Activated T-helper 1 cell treated with anti-CD3 and anti-CD28 coated beads, Interleukin-12 subunit alpha, Interleukin-12 subunit beta, Interleukin-2, Interleukin-4 antibody, amounts not matched to agents 30 ng/mL and 10 ng/mL and 1 ng/mL, durations not matched to agents 14 hours and 24 hours and 36 hours (primary cell): Measurements from ENCODE around the gene QRICH2. TPM values are rescaled to one million over a fixed set of nuclear protein-coding genes. Genes with fewer than 3 reads are reported as not detected.
A peak's percentile ranks its signal among the peaks of the same experiment; 100 is the strongest.
"Not testable (repeated sequence)": the region's sequence is repeated elsewhere in the genome, so short reads cannot be mapped to it uniquely, and the experiment has no call there.

Experiments used
- DNase-seq: peaks from one replicate; pipeline ENCODE4 v3.0.0; 2021; ENCODE audit warnings: low spot score
- H3K27ac Mint-ChIP-seq: one replicate; pipeline ENCODE4 v1.8.0; 2021; ENCODE audit warnings: mild to moderate bottlenecking, mixed read lengths
- H3K27me3 Mint-ChIP-seq: one replicate; pipeline ENCODE4 v1.8.0; 2022; ENCODE audit warnings: mild to moderate bottlenecking, moderate library complexity, mixed read lengths; ENCODE audit not compliant: insufficient read depth
- H3K36me3 Mint-ChIP-seq: one replicate; pipeline ENCODE4 v1.8.0; 2021; ENCODE audit warnings: low read depth, mixed read lengths
- H3K4me1 Mint-ChIP-seq: one replicate; pipeline ENCODE4 v1.8.0; 2021; ENCODE audit warnings: low read depth, mixed read lengths
- H3K4me3 Mint-ChIP-seq: one replicate; pipeline ENCODE4 v1.8.0; 2021; ENCODE audit warnings: mild to moderate bottlenecking, moderate library complexity, mixed read lengths
- H3K9me3 Mint-ChIP-seq: one replicate; pipeline ENCODE4 v1.8.0; 2021; ENCODE audit warnings: mixed read lengths
- intact Hi-C: fragments of 100-400 bp; cut with micrococcal nuclease; formaldehyde crosslinking; loops from one replicate; pipeline ENCODE4 v1.15.1; 2024
- total RNA-seq: library from RNA; stranded (reverse); gene quantifications from 2 replicates; pipeline ENCODE4 v1.2.3, GENCODE V29; 2022

QRICH2 gene
- total RNA-seq, 1 donor from 2014 or later, result 3.3 TPM

DNA sequence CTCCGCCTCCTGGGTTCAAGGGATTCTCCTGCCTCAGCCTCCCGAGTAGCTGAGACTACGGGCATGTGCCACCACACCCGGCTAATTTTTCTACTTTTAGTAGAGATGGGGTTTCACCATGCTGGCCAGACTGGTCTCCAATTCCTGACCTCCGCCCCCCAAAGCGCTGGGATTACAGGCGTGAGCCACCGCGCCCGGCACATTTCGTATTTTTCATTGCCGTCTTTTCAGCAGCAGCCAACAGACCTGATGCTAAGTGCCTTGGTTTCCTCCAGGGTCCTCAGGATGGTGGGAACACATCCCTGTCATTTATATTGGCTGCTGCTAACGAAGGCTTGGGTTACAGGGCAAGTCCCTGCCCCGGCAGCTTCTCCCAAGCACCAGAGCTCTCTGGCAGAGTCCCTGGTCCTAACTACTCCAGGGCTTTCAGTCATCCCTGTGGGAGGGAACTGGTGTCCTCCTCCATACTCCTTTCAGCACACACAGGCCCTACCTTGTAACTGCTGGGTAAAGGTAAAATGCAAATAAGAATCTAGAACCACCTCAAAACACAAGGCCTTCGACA lies 66.3 kb downstream of the QRICH2 start:
- H3K4me1 Mint-ChIP-seq, result peaks cover 76% of the 10 kb centered on the region
- intact Hi-C loops, result loop anchor here (1.0 to 2.0 kb wide), 3 partner anchors 22 to 49 kb away; no protein-coding TSS in a partner anchor
- H3K4me3 Mint-ChIP-seq, result peak overlapping the region; percentile 88
- H3K27ac Mint-ChIP-seq, result peak overlapping the region; percentile 90
- peaks cover 5% of the 10 kb centered on the region for H3K36me3 Mint-ChIP-seq
- H3K27me3 Mint-ChIP-seq, result no peaks in the 10 kb centered on the region
- H3K9me3 Mint-ChIP-seq, result peaks cover under 1% of the 10 kb centered on the region
- DNase-seq, result no peak

DNA sequence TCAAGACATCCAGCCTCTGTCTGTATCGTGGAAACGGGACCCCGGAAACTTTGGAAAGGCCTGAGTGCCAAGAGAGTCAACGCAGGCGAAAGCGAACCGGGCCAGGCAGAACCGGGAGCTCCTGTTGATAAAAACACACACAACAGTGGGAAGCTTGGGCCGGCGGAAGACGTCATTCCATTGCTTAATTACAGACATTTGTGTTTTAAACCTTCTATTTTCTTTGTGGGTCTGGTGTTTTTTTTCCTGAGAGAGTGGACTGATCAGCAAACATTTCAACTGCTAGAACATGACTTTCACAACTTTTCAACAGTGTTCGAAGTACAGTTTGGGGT lies 66.9 kb downstream of the QRICH2 start:
- peak overlapping the region; percentile 88 for H3K4me3 Mint-ChIP-seq
- DNase-seq, result no peak
- H3K9me3 Mint-ChIP-seq, result peaks cover 3% of the 10 kb centered on the region
- intact Hi-C loops, result loop anchor here (1.0 to 2.0 kb wide), 3 partner anchors 22 to 48 kb away; no protein-coding TSS in a partner anchor
- no peaks in the 10 kb centered on the region for H3K27me3 Mint-ChIP-seq
- H3K4me1 Mint-ChIP-seq, result peaks cover 74% of the 10 kb centered on the region
- H3K36me3 Mint-ChIP-seq, result peaks cover 7% of the 10 kb centered on the region
- peak overlapping the region; percentile 90 for H3K27ac Mint-ChIP-seq

DNA sequence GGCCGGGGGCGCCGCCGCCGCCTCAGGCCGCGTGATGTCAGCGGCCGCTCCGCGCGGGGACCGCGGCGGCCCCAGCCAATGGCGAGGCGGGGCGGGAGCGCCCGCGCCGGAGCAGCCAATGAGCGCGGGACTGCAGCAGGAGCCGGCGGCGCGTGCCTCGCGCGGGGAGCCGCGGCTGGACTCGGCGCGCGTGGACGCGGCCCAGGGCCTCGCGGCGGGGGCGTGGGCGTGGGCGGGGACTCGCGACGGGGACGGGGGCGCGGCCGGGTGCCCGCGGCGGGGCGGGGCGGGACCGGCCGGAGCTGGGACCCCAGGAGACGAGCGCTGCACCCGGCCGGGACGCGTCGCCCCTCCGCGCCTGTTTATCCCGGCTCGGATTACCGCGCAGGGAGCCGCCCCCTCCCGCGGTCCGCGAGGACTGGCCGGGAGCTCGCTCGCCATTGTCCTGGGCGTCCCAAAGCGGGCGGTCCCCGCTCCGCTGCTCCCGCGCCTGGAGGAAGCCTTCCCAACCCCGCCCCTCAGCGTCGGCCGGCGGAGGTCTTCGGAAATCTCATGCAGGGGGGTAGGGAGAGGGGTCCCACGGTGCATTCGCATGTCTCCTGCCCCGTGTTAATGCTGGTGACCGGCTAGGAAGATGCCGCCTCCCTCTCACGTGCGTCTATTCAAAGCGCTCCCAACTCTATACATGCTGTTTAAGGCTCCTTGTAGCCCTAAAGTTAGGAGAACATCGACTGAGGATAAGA lies 67.4 kb downstream of the QRICH2 start, which contains the start of gene RNF157:
RNF157 (minus strand) TSS at position 33 of the 743 bp plus-strand sequence. CDS start 253 bp downstream, outside the sequence.
- peaks cover 7% of the 10 kb centered on the region for H3K36me3 Mint-ChIP-seq
- peaks cover 69% of the 10 kb centered on the region for H3K4me1 Mint-ChIP-seq
- peak within 1 kb of the TSS; percentile 90 for H3K27ac Mint-ChIP-seq
- H3K27me3 Mint-ChIP-seq, result no peaks in the 10 kb centered on the region
- peak within 1 kb of the TSS; percentile 90 for H3K4me3 Mint-ChIP-seq
- H3K9me3 Mint-ChIP-seq, result peaks cover 3% of the 10 kb centered on the region
- intact Hi-C loops, result loop anchor here (1.0 to 2.0 kb wide), 3 partner anchors 23 to 48 kb away; no protein-coding TSS in a partner anchor
- peak; percentile 75 for DNase-seq

DNA sequence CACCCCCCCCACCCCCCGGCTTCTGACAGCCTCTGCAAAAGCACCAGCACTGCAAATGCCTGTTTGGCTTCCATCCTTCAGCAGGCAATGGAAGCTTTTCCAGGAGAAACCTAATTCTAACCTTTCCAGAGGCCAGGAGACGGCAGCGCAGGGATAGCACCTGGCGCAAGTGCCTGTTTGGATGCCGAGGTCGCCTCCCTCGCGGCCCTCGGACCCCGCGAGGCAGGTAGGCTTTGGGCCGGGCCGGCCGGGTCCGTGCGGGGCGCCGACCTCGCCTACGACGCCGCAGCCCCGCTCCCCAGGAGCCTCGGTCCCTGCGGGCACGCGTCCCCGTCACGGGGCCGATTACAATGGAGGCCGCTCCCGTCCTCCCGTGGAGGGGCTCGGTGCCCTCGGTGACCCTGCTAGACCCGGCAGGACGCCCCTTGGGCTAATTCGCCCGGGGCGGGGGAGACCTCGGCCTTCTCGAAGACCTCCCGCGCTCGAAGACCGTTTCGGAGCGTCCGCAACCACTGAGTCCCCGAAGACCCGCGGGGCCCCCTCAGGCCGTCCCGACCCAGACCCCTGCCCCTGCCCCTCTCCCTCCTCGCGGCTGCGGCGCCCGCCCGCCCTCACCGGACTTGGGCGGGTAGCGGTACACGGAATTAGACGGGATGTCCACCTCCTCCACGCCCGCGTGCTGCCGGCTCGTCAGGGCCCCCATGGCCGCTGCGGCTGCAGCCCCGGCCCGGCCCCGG lies 68.4 kb downstream of the QRICH2 start:
- H3K9me3 Mint-ChIP-seq, result peaks cover 3% of the 10 kb centered on the region
- no peaks in the 10 kb centered on the region for H3K27me3 Mint-ChIP-seq
- H3K27ac Mint-ChIP-seq, result peak overlapping the region; percentile 86
- peaks cover 7% of the 10 kb centered on the region for H3K36me3 Mint-ChIP-seq
- no peak for DNase-seq
- H3K4me1 Mint-ChIP-seq, result peaks cover 64% of the 10 kb centered on the region
- intact Hi-C loops, result loop anchor here (2.0 kb wide), 2 partner anchors 33 to 47 kb away; no protein-coding TSS in a partner anchor
- peak overlapping the region; percentile 90 for H3K4me3 Mint-ChIP-seq

DNA sequence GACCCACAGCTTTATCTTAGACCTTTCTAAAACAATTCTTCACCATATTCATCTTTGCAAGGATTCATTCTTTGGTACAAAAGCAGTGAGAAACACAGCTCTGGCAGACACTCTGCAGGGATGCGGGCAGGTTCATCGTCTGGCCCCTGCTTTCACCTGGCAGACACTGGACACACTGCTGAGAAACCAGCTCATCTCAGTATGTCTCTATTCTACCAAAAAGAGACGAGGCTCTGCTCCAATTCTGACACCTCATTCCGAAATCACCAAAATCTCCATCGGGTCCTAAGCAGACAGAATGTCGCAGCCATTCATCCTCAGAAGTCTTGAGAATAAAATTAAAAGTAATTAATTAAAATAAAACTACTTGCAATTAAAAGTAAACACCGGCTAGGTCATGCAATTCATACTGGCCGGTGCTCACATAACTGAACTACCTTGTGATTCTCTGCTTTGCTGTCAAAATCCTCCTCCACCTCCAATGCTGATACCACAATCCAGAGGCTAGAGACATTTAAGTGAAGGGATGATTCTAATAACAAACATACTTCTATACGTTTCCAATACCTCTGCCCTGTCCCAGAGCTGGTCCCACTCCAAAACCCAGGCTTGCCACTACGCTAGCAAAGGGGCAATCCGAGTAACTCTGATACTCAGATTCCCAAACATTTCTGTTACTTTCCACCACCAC lies 69.1 kb downstream of the QRICH2 start:
- Mint-ChIP-seq H3K36me3 (peaks cover 10% of the 10 kb centered on the region), H3K9me3 (peaks cover 3% of the 10 kb centered on the region), H3K4me1 (peaks cover 64% of the 10 kb centered on the region), H3K27me3 (no peaks in the 10 kb centered on the region), H3K4me3 (peak overlapping the region; percentile 90), H3K27ac (peak overlapping the region; percentile 86)
- DNase-seq, result no peak
- intact Hi-C loops, result no loop called here

DNA sequence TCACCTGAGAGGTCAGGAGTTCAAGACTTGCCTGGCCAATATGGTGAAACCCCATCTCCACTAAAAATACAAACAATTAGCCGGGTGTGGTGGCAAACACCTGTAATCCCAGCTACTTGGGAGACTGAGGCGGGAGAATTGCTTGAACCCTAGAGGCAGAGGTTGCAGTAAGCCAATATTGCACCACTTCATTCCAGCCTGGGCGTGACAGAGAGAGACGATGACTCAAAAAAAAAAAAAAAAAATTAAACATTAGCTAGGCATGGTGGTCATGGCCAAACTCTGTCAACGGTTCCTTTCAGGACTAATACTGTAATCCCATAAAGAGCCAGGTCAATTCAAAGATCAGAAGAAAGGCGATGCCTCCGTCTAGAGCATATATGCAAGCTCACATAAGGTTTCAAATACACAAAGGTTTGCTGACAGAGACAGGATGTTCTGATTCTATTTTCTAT lies 70.2 kb downstream of the QRICH2 start:
- H3K4me3 Mint-ChIP-seq, result peak overlapping the region; percentile 90
- H3K27ac Mint-ChIP-seq, result peak overlapping the region; percentile 70
- no peaks in the 10 kb centered on the region for H3K27me3 Mint-ChIP-seq
- H3K9me3 Mint-ChIP-seq, result peaks cover 3% of the 10 kb centered on the region
- peaks cover 13% of the 10 kb centered on the region for H3K36me3 Mint-ChIP-seq
- intact Hi-C loops, result no loop called here
- no peak for DNase-seq
- peaks cover 59% of the 10 kb centered on the region for H3K4me1 Mint-ChIP-seq

DNA sequence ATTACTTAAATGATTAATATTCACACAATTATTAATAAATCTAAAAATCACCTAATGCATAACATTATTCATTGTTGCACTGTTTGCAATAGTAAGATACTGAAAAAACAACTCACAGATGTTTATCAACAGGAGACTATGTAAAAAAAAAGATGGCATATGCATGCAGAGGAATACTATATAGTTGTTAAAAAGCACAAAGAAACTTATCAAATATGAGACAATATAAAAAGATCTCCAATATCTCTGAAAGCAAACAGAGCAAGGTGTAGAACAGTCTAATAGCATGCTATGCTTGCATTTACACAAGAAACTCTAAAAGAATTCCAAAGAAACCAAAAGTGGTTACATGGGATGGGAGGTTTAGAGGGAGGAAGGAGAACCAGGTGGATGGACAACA lies 71.5 kb downstream of the QRICH2 start:
- H3K36me3 Mint-ChIP-seq, result peaks cover 19% of the 10 kb centered on the region
- no peak for DNase-seq
- intact Hi-C loops, result no loop called here
- peaks cover 62% of the 10 kb centered on the region for H3K4me1 Mint-ChIP-seq
- no peak overlapping the region for H3K27ac Mint-ChIP-seq
- H3K27me3 Mint-ChIP-seq, result no peaks in the 10 kb centered on the region
- no peak overlapping the region for H3K4me3 Mint-ChIP-seq
- H3K9me3 Mint-ChIP-seq, result peaks cover 3% of the 10 kb centered on the region

DNA sequence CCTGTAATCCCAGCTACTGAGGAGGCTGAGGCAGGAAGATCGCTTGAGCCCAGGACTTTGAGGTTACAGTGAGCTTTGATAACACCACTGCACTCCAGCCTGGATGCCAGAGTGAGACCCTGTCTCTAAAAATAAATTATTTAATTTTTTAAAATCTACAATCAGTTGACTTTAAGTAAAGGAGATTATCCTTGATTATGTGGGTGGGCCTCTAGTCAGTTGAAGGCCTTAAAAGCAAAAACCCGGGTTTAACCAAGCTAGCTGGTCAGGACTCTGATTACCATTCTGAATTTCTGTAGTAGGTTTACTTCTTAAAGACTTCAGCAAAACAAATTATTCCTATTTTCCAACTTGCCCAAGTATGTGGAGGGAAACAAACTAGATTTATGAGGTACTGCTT lies 72.2 kb downstream of the QRICH2 start:
- DNase-seq, result no peak
- peaks cover 20% of the 10 kb centered on the region for H3K36me3 Mint-ChIP-seq
- H3K9me3 Mint-ChIP-seq, result peaks cover 3% of the 10 kb centered on the region
- H3K4me1 Mint-ChIP-seq, result peaks cover 57% of the 10 kb centered on the region
- H3K4me3 Mint-ChIP-seq, result no peak overlapping the region
- intact Hi-C loops, result no loop called here
- H3K27me3 Mint-ChIP-seq, result no peaks in the 10 kb centered on the region
- H3K27ac Mint-ChIP-seq, result no peak overlapping the region

DNA sequence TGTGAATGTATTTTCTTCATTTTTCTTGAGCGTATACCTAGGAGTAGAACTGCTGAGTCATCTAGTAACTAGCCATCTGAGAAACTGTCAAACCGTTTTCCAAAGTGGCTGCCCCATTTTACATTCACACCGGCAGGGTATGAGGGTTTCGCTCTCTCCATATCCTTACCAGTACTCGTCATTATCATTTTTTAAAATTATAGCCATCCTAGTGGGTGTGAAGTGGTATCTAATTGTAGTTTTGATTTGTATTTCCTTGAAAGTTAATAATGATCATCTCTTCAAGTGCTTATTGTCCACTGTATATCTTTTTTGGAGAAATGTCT lies 73.8 kb downstream of the QRICH2 start:
- DNase-seq, result no peak
- Mint-ChIP-seq H3K27ac (no peak overlapping the region), H3K4me3 (no peak overlapping the region), H3K4me1 (peaks cover 65% of the 10 kb centered on the region), H3K36me3 (peaks cover 24% of the 10 kb centered on the region), H3K9me3 (peaks cover 3% of the 10 kb centered on the region), H3K27me3 (no peaks in the 10 kb centered on the region)
- intact Hi-C loops, result no loop called here

DNA sequence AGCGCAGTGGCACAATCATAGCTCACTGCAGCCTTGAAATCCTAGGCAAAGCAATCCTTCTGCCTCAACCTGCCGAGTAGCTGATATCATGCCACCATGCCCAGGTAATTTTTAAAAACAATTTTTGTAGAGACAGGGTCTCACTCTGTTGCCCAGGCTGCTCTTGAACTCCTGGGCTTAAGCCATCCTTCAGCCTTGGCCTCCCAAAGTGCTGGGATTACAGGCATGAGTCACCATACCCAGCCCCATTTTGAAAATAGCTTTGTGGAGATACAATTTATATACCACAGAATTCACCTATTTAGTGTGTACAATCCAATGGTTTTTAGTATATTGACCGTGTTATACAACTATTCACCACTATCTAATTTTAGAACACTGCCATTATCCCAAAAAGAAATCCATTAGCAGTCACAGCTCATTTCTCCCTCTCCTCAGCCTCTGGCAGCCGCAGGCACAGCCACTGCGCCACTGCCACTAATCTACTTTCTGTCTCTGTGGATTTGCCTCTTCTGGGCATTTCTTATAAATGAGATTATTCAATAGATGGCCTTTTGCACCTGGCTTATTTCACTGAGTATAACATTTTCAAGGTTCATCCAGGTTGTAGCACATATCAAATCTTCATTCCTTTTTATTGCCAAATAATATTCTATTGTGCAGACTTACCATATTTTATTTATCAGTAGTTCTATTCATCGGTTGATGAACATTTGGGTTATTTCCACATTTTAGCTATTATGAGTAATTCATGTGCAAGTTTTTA lies 74.3 kb downstream of the QRICH2 start:
- Mint-ChIP-seq H3K4me1 (peaks cover 65% of the 10 kb centered on the region), H3K27me3 (no peaks in the 10 kb centered on the region), H3K9me3 (peaks cover 3% of the 10 kb centered on the region), H3K36me3 (peaks cover 28% of the 10 kb centered on the region), H3K4me3 (no peak overlapping the region), H3K27ac (no peak overlapping the region)
- no peak for DNase-seq
- intact Hi-C loops, result no loop called here

DNA sequence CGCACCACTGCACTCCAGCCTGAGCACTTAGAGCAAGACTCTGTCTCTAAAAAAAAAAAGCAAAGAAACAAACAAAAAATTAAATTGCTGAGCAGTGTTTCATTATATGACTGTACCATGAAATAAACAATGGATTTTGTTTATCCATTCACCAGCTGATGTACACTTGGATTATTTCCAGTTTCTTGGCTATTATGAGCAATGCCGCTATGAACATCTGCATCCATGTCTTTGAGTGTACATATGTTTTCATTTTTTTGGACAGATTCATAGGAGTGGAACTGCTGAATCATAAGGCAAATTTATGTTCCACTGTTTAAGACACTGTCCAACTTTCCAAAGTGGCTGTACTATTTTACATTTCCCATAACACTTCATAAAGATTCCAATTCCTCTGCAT lies 75.7 kb downstream of the QRICH2 start:
- Mint-ChIP-seq H3K27ac (peak overlapping the region; percentile 27), H3K9me3 (peaks cover 3% of the 10 kb centered on the region), H3K4me1 (peaks cover 62% of the 10 kb centered on the region), H3K36me3 (peaks cover 30% of the 10 kb centered on the region), H3K4me3 (no peak overlapping the region), H3K27me3 (no peaks in the 10 kb centered on the region)
- intact Hi-C loops, result no loop called here
- DNase-seq, result no peak

DNA sequence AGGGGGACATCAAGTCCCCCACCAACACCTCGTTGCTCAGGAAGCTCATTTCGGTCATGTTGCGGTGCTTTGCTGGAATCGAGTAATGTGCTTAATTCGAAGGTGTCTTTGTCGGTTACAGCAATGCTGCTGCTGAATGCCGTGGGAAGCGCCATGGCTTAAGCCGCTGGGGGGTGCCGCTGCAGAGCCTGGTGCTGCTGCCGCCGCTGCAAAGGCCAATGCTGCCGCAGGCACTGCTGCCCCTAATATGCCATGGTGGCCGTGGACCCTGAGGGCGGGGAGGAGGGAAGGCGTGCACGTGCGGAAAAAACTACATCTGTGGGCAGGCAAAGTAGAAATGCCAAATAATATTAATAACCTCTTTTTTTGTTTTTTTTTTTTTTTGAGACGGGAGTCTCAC lies 81.3 kb downstream of the QRICH2 start:
- DNase-seq, H3K27me3 Mint-ChIP-seq, H3K27ac Mint-ChIP-seq, H3K9me3 Mint-ChIP-seq, H3K4me3 Mint-ChIP-seq, intact Hi-C loops: not testable (repeated sequence)
- Mint-ChIP-seq H3K4me1 (peaks cover 31% of the 10 kb centered on the region), H3K36me3 (peaks cover 35% of the 10 kb centered on the region)
